Esophagus squamous epithelium (tissue), 5 donors: ENCODE results near the gene ELK1. TPM values are rescaled to one million over a fixed set of nuclear protein-coding genes. Genes with fewer than 3 reads are reported as not detected.

ENCODE experiments used
- DNase-seq: peaks from one replicate; lab custom pipeline; 2025; lab: John Stamatoyannopoulos, UW
- H3K27ac ChIP-seq, 4 donors: fragments of 200-600 bp; sonication (generic); one replicate each; pipeline ENCODE4 v1.5.1; 2016 to 2019; ENCODE audit warnings: mild to moderate bottlenecking in 1 of 4
- H3K27me3 ChIP-seq, 4 donors: fragments of 200-600 bp; sonication (generic); 1 replicate in 3 of 4; 2 replicates in 1 of 4; pipeline versions ENCODE4 v1.5.1 to v1.6.0; 2017 to 2021; ENCODE audit warnings: antibody characterized with exemption in 1 of 4
- H3K36me3 ChIP-seq, 3 donors: fragments of 200-600 bp; sonication (generic); one replicate each; pipeline ENCODE4 v1.5.1; 2016 to 2019
- H3K4me1 ChIP-seq, 3 donors: fragments of 200-600 bp; sonication (generic); one replicate each; pipeline ENCODE4 v1.5.1; 2017 to 2019
- H3K4me3 ChIP-seq, 4 donors: fragments of 200-600 bp; sonication (generic); 1 replicate in 3 of 4; 2 replicates in 1 of 4; pipeline ENCODE4 v1.5.1; 2016 to 2019; ENCODE audit warnings: mild to moderate bottlenecking in 2 of 4, moderate library complexity in 1 of 4
- H3K9me3 ChIP-seq, 3 donors: fragments of 200-600 bp; sonication (generic); one replicate each; pipeline ENCODE4 v1.5.1; 2016 to 2019
- POLR2A ChIP-seq, 4 donors: fragments of 450-650 bp; IDR thresholded peaks; one replicate each; pipeline ENCODE4 v1.6.1; 2017; ENCODE audit warnings: antibody characterized with exemption in 4 of 4, mild to moderate bottlenecking in 4 of 4, moderate library complexity in 3 of 4
- WGBS, 2 donors: methylation state at CpG; one replicate each; pipeline ENCODE4 v1.1.5; 2018; 5-methylcytosine and 5-hydroxymethylcytosine counted together
- intact Hi-C: fragments of 100-400 bp; cut with DNase I; formaldehyde crosslinking; loops from one replicate; pipeline ENCODE4 v1.15.0; 2022
- total RNA-seq, 4 donors: library from RNA; depleted of rRNA; stranded (reverse); fragments of >200 nt; gene quantifications; one replicate each; pipeline ENCODE4 v1.1.0, GENCODE V29; 2016
- TF ChIP-seq, protein P1 (sequence below), 6 experiments: fragments of 450-650 bp in 4 of 6; fragments of 200-600 bp in 2 of 6; sonication (generic) in 2 of 6; IDR thresholded peaks; one replicate each; pipeline ENCODE4 v1.5.1; 2016 to 2019; ENCODE audit warnings: antibody characterized with exemption in 6 of 6, mild to moderate bottlenecking in 4 of 6, moderate library complexity in 4 of 6
- donor health status: DM: yes; HTN: yes; CAD: no.

Gene ELK1
- total RNA-seq, 4 donors from 2014 or later: 11.4 to 22.6 (median 15.9) TPM

DNA sequence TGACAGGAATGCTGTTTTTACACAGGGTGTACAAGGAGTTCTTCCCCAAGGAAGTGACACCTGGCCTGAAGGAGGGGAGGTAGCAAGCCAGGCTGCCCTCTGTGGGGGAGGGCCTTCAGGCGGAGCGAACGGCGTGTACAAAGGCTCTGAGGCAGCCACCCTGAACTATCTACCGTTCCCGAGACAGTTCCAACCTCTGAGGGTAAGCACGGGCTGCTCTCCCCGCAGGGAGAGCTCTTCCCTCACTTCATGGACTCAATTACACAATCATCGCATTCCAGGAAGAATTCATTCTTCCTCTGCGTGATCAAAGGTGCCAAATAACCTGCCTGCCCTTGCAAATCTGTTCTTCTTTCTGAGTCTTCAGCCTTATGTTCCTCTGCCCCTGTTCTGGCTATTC is 4.8 kb downstream of the ELK1 start:
- intact Hi-C loops: no loop called here
- H3K27ac ChIP-seq: no peak overlapping the region
- H3K9me3 ChIP-seq: no peaks in the 10 kb centered on the region
- DNase-seq: no peak
- no peaks in the 10 kb centered on the region for H3K27me3 ChIP-seq
- 25 to 80% methylated on average over 1 to 10 of the region's 10 CpGs for WGBS, 2 donors
- peaks cover 0 to 10% (median 0%) of the 10 kb centered on the region in 3 donors for H3K36me3 ChIP-seq
- no peak overlapping the region for H3K4me3 ChIP-seq
- TF ChIP-seq, protein P1, sequence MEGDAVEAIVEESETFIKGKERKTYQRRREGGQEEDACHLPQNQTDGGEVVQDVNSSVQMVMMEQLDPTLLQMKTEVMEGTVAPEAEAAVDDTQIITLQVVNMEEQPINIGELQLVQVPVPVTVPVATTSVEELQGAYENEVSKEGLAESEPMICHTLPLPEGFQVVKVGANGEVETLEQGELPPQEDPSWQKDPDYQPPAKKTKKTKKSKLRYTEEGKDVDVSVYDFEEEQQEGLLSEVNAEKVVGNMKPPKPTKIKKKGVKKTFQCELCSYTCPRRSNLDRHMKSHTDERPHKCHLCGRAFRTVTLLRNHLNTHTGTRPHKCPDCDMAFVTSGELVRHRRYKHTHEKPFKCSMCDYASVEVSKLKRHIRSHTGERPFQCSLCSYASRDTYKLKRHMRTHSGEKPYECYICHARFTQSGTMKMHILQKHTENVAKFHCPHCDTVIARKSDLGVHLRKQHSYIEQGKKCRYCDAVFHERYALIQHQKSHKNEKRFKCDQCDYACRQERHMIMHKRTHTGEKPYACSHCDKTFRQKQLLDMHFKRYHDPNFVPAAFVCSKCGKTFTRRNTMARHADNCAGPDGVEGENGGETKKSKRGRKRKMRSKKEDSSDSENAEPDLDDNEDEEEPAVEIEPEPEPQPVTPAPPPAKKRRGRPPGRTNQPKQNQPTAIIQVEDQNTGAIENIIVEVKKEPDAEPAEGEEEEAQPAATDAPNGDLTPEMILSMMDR (IDR thresholded peaks at IDR 0.05): no peak
- no peak for TF ChIP-seq POLR2A (IDR thresholded peaks at IDR 0.05)
- H3K4me1 ChIP-seq: peaks cover 0 to 23% (median 12%) of the 10 kb centered on the region in 3 donors

DNA sequence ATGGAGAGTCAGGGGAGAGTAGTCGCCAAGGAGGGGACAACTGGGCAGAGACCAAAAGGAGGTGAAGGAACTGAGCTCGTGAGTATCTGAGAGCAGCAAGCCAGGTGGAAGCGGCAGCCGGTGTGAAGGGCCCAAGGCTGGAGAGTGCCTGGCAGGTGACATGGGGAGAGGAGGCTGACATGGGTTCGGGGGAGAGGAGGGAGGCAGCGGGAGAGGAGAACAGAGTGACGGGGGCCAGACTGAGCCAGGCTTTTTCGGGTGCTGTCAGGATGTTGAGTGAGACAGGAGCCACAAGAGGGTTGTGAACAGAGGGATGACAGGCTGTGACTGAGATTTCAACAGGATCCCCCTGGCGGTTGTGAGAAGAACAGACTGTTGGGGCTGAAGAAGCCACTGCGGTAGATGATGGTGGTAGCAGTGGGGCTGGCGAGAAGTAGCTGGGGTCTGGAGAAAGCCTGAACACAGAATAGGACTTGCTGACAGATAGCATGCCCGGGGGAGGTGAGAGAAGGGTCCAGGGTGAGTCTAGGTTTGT is 5.7 kb downstream of the ELK1 start:
- peaks cover 0 to 22% (median 12%) of the 10 kb centered on the region in 3 donors for H3K4me1 ChIP-seq
- 67 to 70% methylated on average over 10 to 12 of the region's 12 CpGs for WGBS, 2 donors
- peaks cover 0 to 19% (median 0%) of the 10 kb centered on the region in 3 donors for H3K36me3 ChIP-seq
- intact Hi-C loops: no loop called here
- DNase-seq: no peak
- H3K4me3 ChIP-seq: no peak overlapping the region
- no peak overlapping the region for H3K27ac ChIP-seq
- TF ChIP-seq, protein P1 (IDR thresholded peaks at IDR 0.05): peak in 3 of 6 experiments; percentile 14 to 25 (median 17)
- TF ChIP-seq POLR2A (IDR thresholded peaks at IDR 0.05): no peak
- peaks cover 0 to 1% (median 0%) of the 10 kb centered on the region in 3 donors for H3K9me3 ChIP-seq
- H3K27me3 ChIP-seq: no peaks in the 10 kb centered on the region

GRCh38 chrX:47643926-47644325 is 6.4 kb downstream of the ELK1 start:
- Histone ChIP-seq H3K36me3 (peaks cover 0 to 26% (median 0%) of the 10 kb centered on the region in 3 donors), H3K4me3 (no peak overlapping the region), H3K9me3 (peaks cover 0 to 6% (median 0%) of the 10 kb centered on the region in 3 donors), H3K27ac (no peak overlapping the region), H3K27me3 (no peaks in the 10 kb centered on the region), H3K4me1 (peaks cover 0 to 15% (median 6%) of the 10 kb centered on the region in 3 donors)
- TF ChIP-seq, protein P1 (IDR thresholded peaks at IDR 0.05): peak in 3 of 6 experiments; percentile 11 to 28 (median 14)
- no peak for TF ChIP-seq POLR2A (IDR thresholded peaks at IDR 0.05)
- 25 to 41% methylated on average over 1 to 2 of the region's 2 CpGs for WGBS, 2 donors
- DNase-seq: no peak
- intact Hi-C loops: no loop called here

DNA sequence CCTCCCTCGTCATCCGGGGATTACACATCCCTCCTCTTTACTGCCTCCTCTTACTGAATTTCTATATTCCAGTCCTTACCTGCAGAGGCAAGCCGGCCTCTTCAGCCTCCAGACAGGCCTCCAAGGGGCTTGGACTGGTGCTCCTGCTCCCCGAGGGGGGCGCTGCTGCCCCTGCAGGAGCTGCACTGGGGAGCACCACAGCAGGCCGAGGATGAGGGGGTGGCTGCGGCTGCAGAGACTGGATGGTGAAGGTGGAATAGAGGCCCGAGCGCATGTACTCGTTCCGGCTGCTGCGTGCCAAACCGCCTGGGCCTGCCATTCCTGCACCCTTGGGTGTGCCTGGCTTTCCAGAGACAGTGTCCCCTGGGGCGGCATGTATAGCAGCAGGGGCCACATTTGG is 11.5 kb downstream of the ELK1 start:
- intact Hi-C loops: no loop called here
- Histone ChIP-seq H3K4me3 (no peak overlapping the region), H3K36me3 (peaks cover 3 to 73% (median 13%) of the 10 kb centered on the region in 3 donors), H3K27ac (no peak overlapping the region), H3K4me1 (peaks cover 0 to 4% (median 0%) of the 10 kb centered on the region in 3 donors), H3K9me3 (peaks cover 0 to 6% (median 0%) of the 10 kb centered on the region in 3 donors), H3K27me3 (no peaks in the 10 kb centered on the region)
- no peak for TF ChIP-seq POLR2A (IDR thresholded peaks at IDR 0.05)
- TF ChIP-seq, protein P1 (IDR thresholded peaks at IDR 0.05): no peak
- no peak for DNase-seq
- 90 to 100% methylated on average over 2 of the region's 14 CpGs for WGBS, 2 donors

DNA sequence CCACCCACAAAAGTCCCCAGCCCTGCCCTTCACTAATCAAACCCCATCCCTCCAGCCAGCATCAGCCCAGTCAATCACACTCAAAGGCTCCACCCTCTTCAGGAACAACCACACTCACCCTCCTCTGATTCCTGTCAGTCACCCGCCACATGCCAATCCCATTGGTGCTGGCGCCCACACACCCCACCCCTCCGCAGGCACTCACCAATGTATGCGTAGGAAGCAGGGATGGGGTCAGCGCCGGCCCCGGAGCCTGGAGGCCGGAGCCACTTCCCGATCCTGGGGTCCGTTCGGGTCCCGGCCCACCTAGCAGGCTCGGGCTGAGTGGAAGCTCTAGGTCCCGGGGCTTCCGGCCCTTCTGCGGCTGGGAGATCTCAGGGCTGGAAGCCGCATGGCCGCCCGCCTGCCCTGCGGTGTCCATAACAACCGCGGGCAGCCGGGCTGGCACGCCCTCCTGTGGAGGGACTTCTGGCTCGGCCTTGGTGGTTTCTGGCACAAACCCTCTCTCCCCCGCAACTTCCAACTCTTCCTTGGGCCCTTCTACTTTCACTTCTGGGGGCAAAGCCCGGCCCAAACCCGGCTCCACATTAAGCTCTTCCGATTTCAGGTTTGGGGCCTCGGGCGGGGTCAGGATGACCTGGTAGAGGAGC is 12.7 kb downstream of the ELK1 start:
- Histone ChIP-seq H3K4me3 (peak overlapping the region in 1 of 4 donors; percentile 18), H3K27me3 (no peaks in the 10 kb centered on the region), H3K9me3 (peaks cover 0 to 6% (median 0%) of the 10 kb centered on the region in 3 donors), H3K36me3 (peaks cover 3 to 73% (median 13%) of the 10 kb centered on the region in 3 donors), H3K27ac (no peak overlapping the region), H3K4me1 (no peaks in the 10 kb centered on the region)
- no peak for TF ChIP-seq POLR2A (IDR thresholded peaks at IDR 0.05)
- TF ChIP-seq, protein P1 (IDR thresholded peaks at IDR 0.05): no peak
- 57% methylated on average over 16 of the region's 31 CpGs; no CpG with 5 or more reads in 1 of the 2 donors for WGBS, 2 donors
- DNase-seq: no peak
- intact Hi-C loops: no loop called here
